ENCODE measurements around the gene DCAF8. TPM values are rescaled to one million over a fixed set of nuclear protein-coding genes. Genes with fewer than 3 reads are reported as not detected.

DCAF8 gene
- total and polyA plus RNA-seq, 2 experiments from 2014 or later, result 55.0 to 104 TPM

- Histone ChIP-seq H4K20me1 (replicated peaks; ENCODE audit: insufficient read depth) (no peaks in the 10 kb centered on the region), H3F3A (replicated peaks; ENCODE audit: low read depth) (0 out of 2 replicates have a peak, but pooled peaks cover 9% of the 10 kb centered on the region), H3K4me3 (no peak overlapping the region), H2AFZ (no peak overlapping the region), H3K9me2 (ENCODE audit: insufficient read depth) (0 out of 2 replicates have a peak, but pooled peaks cover 2% of the 10 kb centered on the region), H3K27ac (ENCODE audit: low read depth) (no peak overlapping the region), H3K4me2 (no peak overlapping the region), H3K36me3 (ENCODE audit: insufficient read depth) (no peaks in the 10 kb centered on the region), H3K27me3 (ENCODE audit: insufficient read depth) (no peaks in the 10 kb centered on the region), H3K79me2 (replicated peaks; ENCODE audit: insufficient read depth) (no peaks in the 10 kb centered on the region), H3K4me1 (ENCODE audit: insufficient read depth) (peaks cover 12% of the 10 kb centered on the region)
- Mint-ChIP-seq H3K27ac (no peak overlapping the region), H3K27me3 (ENCODE audit: insufficient read depth, low read depth, poor library complexity) (peaks cover 3% of the 10 kb centered on the region), H3K36me3 (ENCODE audit: low read depth) (no peaks in the 10 kb centered on the region), H3K4me3 (no peak overlapping the region), H3K4me1 (no peaks in the 10 kb centered on the region), H3K9me3 (no peaks in the 10 kb centered on the region; the same call in 2 of the 3 replicates)
- no peak for TF ChIP-seq ZNF462 (CRISPR knock-in tag; IDR thresholded peaks at IDR 0.05)
- ATAC-seq (no peak), DNase-seq (ENCODE audit: low spot score) (no peak)
Measured at GRCh38 chr1:160197231-160197630, 65.1 kb downstream of the DCAF8 start.

GRCh38 chr1:160196143-160196542 is 66.2 kb downstream of the DCAF8 start:
- Histone ChIP-seq H3K27me3 (ENCODE audit: insufficient read depth) (no peaks in the 10 kb centered on the region), H2AFZ (no peak overlapping the region), H3K4me1 (ENCODE audit: insufficient read depth) (peaks cover 14% of the 10 kb centered on the region), H3K4me2 (no peak overlapping the region), H3K9me2 (ENCODE audit: insufficient read depth) (peaks cover 3% of the 10 kb centered on the region; the same call in 1 of the 2 replicates), H3K4me3 (no peak overlapping the region), H3K27ac (ENCODE audit: low read depth) (no peak overlapping the region), H4K20me1 (replicated peaks; ENCODE audit: insufficient read depth) (no peaks in the 10 kb centered on the region), H3K79me2 (replicated peaks; ENCODE audit: insufficient read depth) (no peaks in the 10 kb centered on the region), H3K36me3 (ENCODE audit: insufficient read depth) (no peaks in the 10 kb centered on the region), H3F3A (replicated peaks; ENCODE audit: low read depth) (0 out of 2 replicates have a peak, but pooled peaks cover 9% of the 10 kb centered on the region)
- ATAC-seq (no peak), DNase-seq (ENCODE audit: low spot score) (no peak)
- no peaks in the 10 kb centered on the region for H3K4me1 Mint-ChIP-seq
- no peaks in the 10 kb centered on the region for H3K36me3 Mint-ChIP-seq (ENCODE audit: low read depth)
- H3K27ac Mint-ChIP-seq, result no peak overlapping the region
- H3K9me3 Mint-ChIP-seq, result no peaks in the 10 kb centered on the region; the same call in 2 of the 3 replicates
- H3K4me3 Mint-ChIP-seq, result no peak overlapping the region
- peaks cover 3% of the 10 kb centered on the region for H3K27me3 Mint-ChIP-seq (ENCODE audit: insufficient read depth, low read depth, poor library complexity)
- TF ChIP-seq JUNB (IDR thresholded peaks at IDR 0.05; ENCODE audit: unreplicated experiment) (no peak), ZNF331 (CRISPR knock-in tag; IDR thresholded peaks at IDR 0.05; ENCODE audit: low read depth) (no peak), NANOG (IDR thresholded peaks at IDR 0.05; ENCODE audit: borderline replicate concordance) (no peak), CREB1 (CRISPR knock-in tag; IDR thresholded peaks at IDR 0.05; ENCODE audit: low read depth) (no peak), STAT1 (IDR thresholded peaks at IDR 0.05; ENCODE audit: unreplicated experiment) (no peak), ZNF462 (CRISPR knock-in tag; IDR thresholded peaks at IDR 0.05) (no peak), EZH2 (IDR thresholded peaks at IDR 0.05; ENCODE audit: low read depth, unreplicated experiment) (no peak)

Data from GM23338 (cell line).